Vagina (tissue), 2 donors: Measurements from ENCODE around the gene ZFHX3.
A peak's percentile ranks its signal among the peaks of the same experiment; 100 is the strongest.

ENCODE experiments used
- POLR2A ChIP-seq, 2 donors: fragments of 450-650 bp; IDR thresholded peaks; one replicate each; pipeline ENCODE4 v1.6.1; 2017; ENCODE audit warnings: antibody characterized with exemption in 2 of 2, mild to moderate bottlenecking in 2 of 2, moderate library complexity in 2 of 2
- TF ChIP-seq, protein P1 (sequence below), 3 experiments: fragments of 450-650 bp in 2 of 3; fragments of 200-600 bp in 1 of 3; sonication (generic) in 1 of 3; IDR thresholded peaks; one replicate each; pipeline ENCODE4 v1.5.1; 2017 to 2019; ENCODE audit warnings: antibody characterized with exemption in 3 of 3, mild to moderate bottlenecking in 2 of 3, moderate library complexity in 2 of 3

DNA sequence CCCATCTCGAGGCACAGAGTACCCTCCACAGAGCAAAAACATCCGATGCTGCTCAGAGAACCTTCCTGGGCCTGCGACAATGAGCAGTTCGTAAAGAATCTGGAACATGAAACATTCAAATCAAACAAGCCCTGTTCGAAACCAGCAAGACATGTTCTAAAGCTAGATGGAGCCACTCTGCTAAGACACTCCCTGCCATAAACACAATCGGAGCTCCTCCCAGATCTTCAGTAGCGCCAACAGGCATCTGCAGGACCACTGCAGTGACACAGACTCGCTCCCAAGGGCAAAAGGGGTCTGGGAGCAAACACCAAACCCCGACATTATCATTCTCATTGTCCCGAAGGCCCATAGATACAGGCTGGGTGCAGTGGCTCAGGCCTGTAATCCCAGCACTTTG is 108.7 kb downstream of the ZFHX3 start:
- TF ChIP-seq, protein P1, sequence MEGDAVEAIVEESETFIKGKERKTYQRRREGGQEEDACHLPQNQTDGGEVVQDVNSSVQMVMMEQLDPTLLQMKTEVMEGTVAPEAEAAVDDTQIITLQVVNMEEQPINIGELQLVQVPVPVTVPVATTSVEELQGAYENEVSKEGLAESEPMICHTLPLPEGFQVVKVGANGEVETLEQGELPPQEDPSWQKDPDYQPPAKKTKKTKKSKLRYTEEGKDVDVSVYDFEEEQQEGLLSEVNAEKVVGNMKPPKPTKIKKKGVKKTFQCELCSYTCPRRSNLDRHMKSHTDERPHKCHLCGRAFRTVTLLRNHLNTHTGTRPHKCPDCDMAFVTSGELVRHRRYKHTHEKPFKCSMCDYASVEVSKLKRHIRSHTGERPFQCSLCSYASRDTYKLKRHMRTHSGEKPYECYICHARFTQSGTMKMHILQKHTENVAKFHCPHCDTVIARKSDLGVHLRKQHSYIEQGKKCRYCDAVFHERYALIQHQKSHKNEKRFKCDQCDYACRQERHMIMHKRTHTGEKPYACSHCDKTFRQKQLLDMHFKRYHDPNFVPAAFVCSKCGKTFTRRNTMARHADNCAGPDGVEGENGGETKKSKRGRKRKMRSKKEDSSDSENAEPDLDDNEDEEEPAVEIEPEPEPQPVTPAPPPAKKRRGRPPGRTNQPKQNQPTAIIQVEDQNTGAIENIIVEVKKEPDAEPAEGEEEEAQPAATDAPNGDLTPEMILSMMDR (IDR thresholded peaks at IDR 0.05), result peak in 1 of 3 experiments; percentile 35
- no peak for TF ChIP-seq POLR2A (IDR thresholded peaks at IDR 0.05)
